CD4-positive, alpha-beta T cell treated with Interleukin-21 for 1 hour (primary cell): ENCODE results near the gene COPB2.
"Not testable (repeated sequence)": the region's sequence is repeated elsewhere in the genome, so short reads cannot be mapped to it uniquely, and the experiment has no call there.

Source experiments
- DNase-seq: peaks from one replicate; pipeline ENCODE4 v3.0.0-alpha.2; 2020

Gene COPB2

GRCh38 chr3:139389552-139390368 lies at the start of gene COPB2:
COPB2 (minus strand) TSS chr3:139389647; CDS start chr3:139389550, 97 bp downstream.
- peak; percentile 97 for DNase-seq

DNA sequence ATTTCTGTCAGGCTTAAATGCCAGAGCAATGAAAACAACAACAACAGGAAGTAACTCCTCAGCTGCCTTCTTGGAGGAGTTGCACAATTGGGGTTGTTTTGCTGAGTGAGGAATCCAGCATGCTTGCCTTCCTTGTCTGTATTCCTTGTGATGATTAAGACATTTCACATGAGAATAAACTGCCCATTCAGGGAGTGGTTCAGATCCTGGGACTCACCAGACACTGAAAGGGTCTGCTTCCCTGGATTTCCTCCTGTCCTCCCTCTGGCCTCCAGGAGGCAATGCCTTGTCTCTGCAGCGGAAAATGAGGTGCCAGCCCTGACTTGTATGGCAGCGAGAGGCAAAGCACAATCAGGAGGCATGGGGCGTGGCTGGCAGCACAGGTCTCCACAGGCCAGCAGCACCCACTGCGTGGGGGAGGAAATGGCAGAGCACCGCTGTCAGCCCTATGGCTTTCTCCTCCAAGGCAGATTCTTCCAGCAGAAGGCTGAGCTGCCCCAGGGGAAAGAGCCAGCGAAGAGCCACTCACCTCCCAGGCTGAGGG lies 45.4 kb upstream of the COPB2 start:
- no peak for DNase-seq

DNA sequence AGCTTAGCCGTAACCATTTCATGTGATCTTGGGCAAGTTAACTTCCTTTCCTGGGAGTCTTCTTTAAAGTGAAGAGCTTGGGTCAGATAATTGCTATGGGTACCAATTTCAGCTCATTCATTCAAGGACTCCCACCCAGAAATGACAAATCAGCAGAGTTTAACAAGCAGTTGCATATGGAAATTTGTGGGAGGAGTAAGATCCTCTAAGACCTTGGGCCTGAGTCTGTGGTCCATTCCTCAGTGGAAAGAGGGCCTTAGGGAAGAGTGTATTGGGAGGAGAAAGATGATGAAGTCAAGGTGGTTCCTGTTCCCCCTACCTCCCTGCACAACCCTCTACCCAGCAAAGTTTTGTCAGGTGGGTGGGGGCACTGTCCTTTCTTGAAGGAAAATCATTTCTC lies 44.8 kb upstream of the COPB2 start:
- no peak for DNase-seq

GRCh38 chr3:139433089-139433488 lies 43.6 kb upstream of the COPB2 start:
- no peak for DNase-seq

DNA sequence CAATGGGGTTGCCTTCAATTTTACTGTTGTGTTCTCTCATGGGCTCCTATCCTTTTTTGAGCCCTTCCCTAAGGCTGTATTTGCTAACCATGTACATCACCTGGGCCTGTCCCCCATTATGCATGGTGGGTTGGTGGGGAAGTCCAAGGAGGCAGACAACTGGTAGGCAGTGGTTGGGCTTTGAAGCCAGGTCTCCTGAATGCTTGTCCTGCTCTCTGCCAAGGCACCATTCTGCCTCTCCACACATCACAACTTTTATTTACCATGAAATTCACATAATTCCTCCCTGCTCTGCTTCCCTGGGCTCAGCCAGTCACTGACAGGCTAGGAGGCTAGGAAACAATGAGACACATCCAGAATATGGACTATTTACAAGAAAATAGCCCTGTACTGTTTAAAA lies 41.0 kb upstream of the COPB2 start:
- no peak for DNase-seq

DNA sequence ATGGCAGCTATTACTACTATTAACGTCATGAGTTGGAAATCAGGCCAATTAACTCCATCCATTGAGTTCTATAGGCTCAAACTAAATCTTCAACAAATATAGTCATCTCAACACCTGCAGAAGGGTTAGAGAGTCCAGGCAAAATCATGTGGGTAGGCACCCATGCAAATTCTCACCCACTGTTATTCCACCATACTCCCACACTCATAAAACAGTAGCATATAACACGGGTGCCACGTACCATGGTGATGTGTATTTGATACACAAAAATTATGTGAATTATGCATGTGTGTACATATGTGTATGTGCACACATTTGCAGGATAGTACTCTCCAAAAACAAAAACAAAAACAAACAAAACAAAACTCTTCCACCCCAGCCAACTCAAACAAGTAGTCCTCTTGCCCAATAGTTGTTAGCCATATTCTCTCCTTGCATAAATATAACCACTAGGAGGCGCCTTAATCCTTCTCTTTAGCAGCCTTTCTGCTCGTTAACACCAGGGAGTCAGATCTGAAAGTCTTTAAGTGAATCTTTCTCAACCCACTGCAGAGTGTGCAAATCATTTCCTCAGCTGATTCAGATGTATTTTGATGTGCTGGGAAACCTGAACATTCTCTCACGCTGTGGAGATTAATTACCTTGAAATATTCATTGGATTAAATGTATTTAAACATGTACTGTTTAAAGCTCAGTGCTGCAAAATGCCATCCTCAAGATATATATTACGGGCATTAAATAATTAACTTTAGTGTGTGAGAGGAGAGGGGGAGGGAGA lies 38.0 kb upstream of the COPB2 start:
- peak; percentile 49 for DNase-seq

GRCh38 chr3:139425745-139426400 lies 36.4 kb upstream of the COPB2 start:
- DNase-seq = no peak

GRCh38 chr3:139423232-139423631 lies 33.8 kb upstream of the COPB2 start:
- no peak for DNase-seq

- no peak for DNase-seq
Observed at GRCh38 chr3:139421460-139421859, 32.0 kb upstream of the COPB2 start.

- DNase-seq = no peak
Observed at GRCh38 chr3:139421040-139421439, 31.6 kb upstream of the COPB2 start.

GRCh38 chr3:139418144-139418543 lies 28.7 kb upstream of the COPB2 start:
- no peak for DNase-seq

DNA sequence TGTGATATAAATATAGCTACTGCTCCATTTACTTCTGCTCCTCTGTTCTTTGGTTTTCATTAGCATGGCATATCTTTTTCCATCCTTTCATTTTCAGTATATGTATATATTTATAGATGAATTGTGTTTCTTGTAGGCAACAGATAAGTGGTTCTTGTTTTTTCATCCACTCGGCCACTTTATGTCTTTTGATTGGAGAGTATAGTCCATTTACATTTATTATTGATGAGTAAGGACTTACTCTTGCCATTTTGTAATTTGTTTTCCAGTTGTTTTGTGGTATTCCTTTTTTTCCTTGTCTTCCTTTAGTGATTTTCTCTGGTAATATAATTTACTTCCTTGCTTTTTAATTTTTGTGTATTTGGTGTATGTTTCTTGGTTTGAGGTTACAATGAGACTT lies 26.8 kb upstream of the COPB2 start:
- no peak for DNase-seq

DNA sequence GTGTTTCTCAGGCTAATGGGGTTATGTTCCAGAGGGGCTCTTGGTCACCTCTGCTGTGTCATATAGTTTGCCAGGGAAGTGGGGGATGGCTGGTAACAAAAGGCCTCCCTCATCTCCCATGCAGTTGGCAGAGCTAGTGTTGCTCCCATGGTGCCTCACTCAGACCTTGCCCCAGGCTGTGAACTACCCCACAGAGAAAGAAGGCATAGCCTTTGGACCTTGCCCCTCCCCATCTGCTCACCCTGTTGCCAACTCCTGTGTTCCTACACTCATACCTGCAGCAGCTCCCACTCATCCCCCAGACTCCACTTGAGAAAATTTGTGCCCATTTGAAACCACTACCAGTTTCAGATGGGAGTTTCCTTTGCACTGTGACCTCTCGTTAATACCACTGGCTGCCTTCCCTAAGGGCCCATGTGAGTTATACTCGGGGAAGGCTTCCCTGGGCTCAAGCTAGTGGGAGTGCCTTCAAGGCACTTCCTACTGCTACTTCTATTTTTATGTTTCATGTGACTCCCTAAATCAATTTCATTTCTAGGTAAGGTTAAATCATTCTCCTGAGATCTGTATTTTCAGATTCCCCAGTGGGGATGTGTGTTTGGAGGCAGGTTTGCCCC lies 25.3 kb upstream of the COPB2 start:
- no peak for DNase-seq

DNA sequence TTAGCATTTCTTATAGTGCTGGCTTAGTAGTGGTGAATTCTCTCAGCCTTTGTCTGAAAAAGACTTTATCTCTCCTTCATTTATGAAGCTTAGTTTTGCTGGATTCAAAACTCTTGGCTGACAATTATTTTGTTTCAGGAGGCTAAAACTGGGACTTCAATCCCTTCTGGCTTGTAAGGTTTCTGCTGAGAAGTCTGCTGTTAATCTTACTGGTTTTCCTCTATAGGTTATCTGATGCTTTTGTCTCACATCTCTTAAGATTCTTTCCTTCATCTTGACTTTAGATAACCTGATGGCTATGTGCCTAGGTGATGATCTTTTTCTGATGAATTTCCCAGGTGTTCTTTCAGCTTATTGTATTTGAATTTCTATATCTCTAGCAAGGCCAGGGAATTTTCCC lies 23.4 kb upstream of the COPB2 start:
- not testable (repeated sequence) for DNase-seq

DNA sequence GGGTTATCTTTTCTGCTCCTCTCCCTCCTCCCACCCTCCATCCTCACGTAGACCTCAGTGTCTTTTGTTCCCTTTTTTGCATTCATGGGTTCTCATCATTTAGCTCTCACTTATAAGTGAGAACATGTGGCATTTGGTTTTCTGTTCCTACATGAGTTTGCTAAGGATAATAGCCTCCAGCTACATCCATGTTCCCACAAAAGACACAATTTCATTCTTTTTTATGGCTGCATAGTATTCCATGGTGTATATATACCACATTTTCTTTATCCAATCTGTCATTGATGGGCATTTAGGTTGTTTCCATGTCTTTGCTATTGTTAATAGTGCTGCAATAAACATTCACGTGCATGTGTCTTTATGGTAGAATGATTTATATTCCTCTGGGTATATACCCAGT lies 11.7 kb upstream of the COPB2 start:
- not testable (repeated sequence) for DNase-seq

- no peak for DNase-seq
Observed at GRCh38 chr3:139396707-139397106, 7.3 kb upstream of the COPB2 start.

GRCh38 chr3:139394116-139394515 lies 4.7 kb upstream of the COPB2 start:
- no peak for DNase-seq

DNA sequence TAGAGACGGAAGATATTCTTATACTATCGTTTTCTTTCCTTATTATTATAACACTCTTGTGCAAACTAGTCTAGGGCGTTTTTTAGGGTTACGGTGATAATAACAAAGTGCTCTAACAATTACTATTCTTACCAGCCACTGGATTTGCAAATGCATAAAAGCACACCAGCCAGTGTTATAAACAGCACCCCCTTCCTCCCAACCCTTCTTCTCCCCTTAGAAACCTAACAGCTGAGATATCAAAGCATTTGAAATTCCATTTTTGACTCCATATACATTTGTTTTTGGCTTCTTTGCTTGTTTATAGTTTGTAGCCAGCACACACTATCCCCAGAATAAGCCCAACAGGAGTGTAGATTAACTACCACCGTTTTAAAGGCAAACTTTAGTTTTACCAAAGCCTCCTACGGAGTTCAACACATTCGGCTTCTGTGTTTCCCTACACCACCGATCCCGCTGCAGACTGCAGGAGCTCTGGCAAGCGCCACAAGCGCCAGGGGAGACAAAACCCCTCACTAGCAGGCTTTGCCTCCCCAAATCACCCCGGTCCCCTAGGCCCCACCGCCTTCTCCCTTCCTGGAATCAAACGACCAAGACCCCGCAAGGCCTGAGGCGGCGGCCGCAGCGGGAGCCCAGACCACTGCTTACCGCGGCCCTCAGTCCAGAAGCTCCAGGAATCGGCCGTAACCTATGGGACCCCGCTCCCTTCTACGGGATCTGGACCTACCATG lies 461 bp downstream of the COPB2 start:
- DNase-seq = no peak

GRCh38 chr3:139388077-139388476 lies 1.4 kb downstream of the COPB2 start:
- DNase-seq = no peak

DNA sequence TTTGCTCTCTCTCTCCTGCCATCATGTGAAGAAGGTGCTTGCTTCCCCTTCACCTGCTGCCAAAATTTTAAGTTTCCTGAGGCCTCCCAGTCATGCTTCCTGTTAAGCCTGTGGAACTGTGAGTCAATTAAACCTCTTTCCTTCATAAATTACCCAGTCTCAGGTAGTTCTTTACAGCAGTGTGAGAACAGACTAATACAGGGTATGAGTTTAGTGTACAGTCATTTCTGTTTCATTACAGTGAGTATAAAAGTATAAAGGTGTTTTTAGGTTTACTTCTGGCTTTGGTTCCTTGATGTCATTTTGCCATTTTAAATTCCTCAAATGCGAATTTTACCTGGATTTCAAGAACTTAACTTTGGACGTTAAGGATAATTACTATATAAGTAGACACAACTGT lies 7.2 kb downstream of the COPB2 start:
- not testable (repeated sequence) for DNase-seq

- no peak for DNase-seq
Observed at GRCh38 chr3:139380575-139380974, 8.9 kb downstream of the COPB2 start.

DNA sequence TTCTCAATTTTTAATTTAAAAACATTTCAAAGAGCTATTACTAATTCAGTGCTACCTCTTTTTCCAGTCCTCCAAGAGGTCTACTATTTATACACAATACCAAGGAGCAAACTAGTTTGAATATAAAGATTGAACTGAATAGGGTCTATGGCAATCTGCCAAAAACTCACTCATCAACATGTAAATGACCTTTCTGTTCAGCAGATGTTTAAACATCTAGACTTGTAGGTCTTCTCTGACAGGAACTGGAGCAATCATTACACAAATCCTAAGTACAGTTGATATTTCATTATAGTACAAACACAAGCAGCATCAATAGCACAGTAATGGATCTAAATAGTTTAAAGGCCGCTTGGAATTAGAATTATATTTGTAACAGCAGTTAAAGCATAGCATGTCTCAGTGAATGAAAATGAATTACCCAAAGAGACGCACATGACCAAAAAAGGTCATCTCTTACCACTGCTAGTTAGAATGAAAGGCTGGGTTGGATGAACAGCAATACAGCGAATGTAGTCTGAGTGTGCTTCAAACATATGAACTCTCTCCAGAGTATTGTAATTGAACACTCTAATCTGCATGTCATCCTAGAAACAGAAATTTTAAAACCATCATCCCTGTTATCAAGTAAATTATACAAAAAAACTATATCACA lies 10.7 kb downstream of the COPB2 start:
- no peak for DNase-seq
